GM21360 (cell line): ENCODE results near the gene CD163L1.

Source experiments
- ATAC-seq: cut with Tn5 transposase; IDR thresholded peaks from one replicate; pipeline ENCODE4 v1.9.1; 2021; ENCODE audit warnings: mild to moderate bottlenecking, moderate library complexity; ENCODE audit not compliant: unreplicated experiment

Gene CD163L1

DNA sequence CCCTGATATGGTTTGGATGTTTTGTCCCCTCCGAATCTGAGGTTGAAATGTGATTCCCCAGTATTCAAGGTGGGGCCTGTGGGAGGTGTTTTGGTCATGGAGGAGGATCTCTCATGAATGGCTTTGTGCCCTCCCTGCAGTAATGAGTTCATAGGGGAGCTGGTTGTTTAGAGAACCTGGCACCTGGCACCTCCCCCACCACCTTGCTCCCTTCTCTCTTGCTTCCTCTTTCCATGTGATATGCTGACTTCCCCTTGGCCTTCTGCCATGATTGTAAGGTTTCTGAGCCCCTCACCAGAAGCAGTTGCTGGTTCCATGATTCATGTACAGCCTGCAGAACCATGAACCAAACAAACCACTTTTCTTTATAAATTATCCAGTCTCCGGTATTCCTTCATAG is 32.6 kb downstream of the CD163L1 start:
- no peak for ATAC-seq

DNA sequence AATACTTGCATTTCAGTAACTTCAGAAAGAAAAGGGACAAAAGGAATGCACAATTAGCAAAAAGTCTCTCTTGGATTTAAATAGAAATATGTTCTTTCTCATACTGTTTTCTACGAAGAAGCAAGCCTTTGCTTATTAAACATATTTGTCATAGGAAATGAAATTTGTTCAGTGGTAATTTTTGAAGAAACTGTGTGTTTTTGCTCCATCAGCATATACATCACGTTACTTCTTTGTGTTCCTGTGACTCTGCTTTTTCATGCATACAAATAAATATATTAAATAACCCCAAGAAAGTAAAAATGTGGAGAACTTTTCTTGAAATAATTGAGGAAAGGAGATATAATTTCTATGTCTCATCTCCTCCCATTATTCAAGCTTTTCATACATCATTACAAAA is 39.7 kb downstream of the CD163L1 start:
- no peak for ATAC-seq

GRCh38 chr12:7403466-7403865 is 40.5 kb downstream of the CD163L1 start:
- ATAC-seq, result no peak

DNA sequence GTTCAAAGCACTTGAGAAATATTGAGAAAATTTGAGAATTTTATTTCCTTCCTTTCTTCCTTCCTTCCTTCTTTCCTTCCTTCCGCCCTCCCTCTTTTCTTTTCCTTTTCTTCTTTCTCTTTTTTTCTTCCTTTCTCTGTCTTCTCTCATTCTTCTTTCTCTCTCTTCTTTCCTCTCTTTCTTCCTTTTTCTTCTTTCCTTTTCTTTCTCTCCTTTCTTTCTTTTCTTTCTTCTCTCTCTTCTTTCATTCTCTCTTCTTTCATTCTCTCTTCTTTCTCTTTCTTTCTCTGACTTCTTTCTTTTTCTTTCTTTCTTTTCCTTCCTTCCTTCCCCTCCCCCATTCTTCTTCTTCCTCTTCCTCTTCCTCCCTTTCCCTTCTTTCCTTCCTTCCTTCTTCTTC is 44.9 kb downstream of the CD163L1 start:
- no peak for ATAC-seq

DNA sequence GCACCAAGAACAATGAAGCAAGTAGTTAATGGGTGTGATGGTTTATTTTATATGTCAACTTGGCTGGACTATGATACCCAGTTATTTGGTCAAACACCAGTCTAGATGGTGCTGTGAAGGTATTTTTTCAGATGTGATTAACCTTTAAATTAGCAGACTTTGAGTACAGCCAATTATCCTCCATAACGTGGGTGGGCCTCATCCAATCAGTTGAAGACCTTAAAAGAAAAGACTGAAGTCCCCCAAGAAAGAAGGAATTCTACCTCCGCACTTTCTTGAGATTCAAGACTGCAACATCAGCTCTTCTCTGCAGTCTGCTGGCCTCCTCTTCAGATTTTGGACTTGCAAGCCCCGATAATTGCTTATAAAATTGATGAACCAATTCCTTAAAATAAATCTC is 47.5 kb downstream of the CD163L1 start:
- no peak for ATAC-seq

- no peak for ATAC-seq
Measured at GRCh38 chr12:7395950-7396349, 48.0 kb downstream of the CD163L1 start.

DNA sequence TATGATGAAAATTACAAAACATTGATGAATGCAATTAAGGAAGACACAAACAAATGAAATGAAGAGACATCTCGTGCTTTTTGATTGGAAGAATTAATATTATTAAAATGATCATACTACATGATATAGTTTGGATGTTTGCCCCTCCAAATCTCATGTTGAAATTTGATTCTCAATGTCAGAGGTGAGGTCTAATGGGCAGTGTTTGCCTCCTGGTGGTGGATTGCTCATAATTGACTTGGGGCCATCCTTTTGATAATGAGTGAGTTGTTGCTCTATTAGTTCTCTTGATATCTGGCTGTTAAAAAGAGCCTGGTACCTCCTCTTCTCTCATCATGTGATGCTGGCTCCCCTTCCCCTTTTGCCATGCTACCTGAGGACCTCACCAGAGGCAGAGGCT is 56.7 kb downstream of the CD163L1 start:
- ATAC-seq, result no peak

GRCh38 chr12:7383157-7383556 is 60.8 kb downstream of the CD163L1 start:
- ATAC-seq, result no peak

DNA sequence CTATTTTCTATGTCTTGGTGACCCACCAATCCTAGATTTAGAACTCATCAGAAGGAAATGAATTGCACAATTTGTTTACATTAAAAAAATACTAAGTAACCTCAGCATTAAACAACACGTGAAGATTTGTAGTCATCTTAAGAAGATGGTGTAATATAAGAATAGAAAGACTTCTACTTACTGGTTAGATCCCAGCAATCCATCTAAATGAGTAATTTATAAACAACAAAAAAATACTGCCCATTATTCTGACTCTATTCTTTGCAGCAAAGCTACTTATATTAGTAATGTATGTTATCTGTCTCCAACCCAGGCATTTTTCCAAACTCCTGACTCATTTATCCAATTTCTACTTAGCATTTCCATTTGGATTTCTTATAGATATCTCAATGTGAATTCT is 67.8 kb downstream of the CD163L1 start:
- ATAC-seq, result no peak

DNA sequence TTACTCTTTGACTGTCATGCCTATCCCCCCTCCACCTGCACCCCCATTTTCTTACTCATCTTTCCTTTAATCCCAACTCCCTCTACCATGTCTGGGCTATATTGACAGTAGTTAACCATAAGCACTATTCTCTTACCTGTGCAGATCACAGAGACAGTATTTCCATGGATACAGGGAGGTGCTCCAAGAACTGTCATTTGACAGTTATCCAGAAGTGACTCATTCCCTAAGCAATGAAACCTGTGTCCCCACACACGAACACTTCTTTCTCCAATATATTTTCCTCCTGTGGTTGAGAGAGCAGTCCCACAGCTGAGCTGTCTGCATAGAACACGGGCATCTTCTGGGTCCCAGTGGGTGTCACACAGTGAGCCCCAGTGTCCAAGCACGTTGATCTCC is 68.8 kb downstream of the CD163L1 start:
- ATAC-seq, result no peak

DNA sequence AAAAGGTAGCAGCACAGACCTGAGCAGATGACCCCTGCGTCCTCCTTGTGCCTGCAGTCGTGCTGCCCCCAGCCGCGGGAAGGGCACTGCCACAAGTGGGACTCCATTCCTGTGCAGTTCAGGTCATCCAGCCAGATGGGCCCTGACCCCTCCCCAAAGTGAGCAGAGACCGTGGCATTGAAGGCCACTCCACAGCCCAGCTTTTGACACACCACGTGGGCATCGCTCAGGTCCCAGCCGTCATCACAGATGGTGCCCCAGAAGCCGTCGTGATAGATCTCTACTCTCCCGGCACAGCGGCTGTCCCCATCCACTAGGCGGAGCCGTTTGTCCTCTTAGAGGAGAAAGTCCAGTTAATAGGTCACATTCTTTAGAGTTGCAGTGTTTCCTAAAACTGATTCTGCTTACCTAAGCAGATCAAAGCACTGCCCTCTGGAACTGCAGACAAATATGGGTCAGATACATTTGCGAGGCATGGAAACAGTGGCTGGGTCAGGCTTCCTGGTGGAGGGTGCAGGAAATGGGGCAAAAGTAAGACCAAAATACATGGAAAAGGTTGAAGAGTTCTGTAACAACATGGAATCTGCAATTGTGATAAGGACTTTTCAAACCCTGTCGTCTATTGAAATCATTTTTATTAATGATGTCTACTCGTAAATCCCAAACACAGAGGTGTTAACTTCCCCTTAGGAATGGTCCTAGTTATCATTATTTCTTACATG is 69.4 kb downstream of the CD163L1 start:
- no peak for ATAC-seq

- no peak for ATAC-seq
Measured at GRCh38 chr12:7373226-7373625, 70.7 kb downstream of the CD163L1 start.

DNA sequence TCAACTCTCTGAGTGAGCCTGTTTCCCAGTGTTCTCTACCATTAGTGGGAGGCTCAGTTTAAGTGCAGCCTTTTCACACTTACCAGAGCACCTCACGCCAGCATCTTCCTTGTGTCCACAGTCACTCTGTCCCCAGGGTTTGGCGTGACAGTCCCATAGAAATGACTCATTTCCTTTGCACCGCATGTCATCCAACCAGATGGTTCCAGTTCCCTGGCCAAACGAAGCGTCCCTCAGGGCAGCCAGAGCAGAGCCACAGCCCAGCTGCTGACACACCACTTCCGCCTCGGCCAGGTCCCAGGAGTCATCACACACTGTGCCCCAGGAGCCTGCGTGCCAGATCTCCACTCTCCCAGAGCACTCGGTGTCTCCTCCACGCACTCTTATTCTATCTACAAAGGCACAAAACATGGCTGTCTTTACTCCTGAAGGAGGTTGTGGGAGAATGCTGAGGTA is 74.7 kb downstream of the CD163L1 start:
- no peak for ATAC-seq

- no peak for ATAC-seq
Measured at GRCh38 chr12:7362734-7363133, 81.2 kb downstream of the CD163L1 start.

DNA sequence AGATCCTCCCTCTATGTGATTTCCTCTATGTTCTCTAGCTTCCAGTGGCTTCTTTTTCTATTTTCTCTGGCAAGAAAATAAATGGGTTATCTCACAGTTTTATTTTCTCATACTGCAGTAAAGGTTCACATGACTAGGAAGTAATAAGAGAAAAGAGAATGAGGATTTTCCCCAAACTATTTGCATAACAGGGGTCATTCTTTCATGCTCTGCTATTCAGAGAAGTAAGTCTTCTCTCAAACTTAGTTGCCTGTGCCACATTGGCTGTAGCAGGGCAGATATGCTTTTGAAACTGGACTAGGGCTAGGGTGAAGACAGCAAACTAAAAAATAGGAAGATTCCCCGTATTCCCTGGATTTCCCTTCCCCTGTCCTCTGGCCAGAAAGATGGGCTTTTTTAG is 82.7 kb downstream of the CD163L1 start:
- ATAC-seq, result no peak

DNA sequence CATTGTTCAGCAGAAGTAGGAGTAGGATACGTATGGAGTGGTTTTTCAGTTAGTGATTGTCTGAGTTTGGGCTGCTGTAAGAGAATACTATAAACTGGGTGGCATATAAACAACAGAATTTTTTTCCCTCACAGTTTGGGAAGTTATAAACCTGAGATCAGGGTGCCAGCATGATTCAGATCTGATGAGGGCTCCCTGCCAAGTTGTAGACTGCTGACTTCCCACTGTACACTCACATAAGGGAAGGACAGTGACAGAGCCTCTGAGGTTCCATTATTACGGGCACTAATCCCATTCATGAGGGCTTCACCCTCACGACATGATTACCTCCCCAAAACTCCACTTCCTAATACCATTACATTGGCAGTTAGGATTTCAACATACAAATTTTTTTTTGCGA is 89.4 kb downstream of the CD163L1 start:
- no peak for ATAC-seq

GRCh38 chr12:7352661-7353060 is 91.3 kb downstream of the CD163L1 start:
- ATAC-seq, result no peak

DNA sequence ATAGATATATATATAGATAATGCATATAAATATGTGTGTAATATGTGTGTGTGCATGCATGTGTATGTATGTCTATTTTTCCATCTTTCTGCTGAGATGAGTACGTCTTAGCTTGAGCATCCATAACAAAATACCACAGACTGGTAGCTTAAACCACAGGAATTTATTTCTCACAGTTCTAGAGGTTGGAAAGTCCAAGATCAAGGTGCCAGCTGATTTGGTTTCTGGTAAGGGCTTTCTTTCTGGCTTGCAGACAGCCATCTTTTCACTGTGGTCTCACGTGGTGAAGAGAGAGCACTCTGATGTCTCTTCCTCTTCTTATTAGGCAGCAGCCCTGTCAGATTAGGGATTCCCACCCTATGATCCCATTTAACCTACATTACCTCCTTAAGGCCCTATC is 92.8 kb downstream of the CD163L1 start:
- ATAC-seq, result no peak

DNA sequence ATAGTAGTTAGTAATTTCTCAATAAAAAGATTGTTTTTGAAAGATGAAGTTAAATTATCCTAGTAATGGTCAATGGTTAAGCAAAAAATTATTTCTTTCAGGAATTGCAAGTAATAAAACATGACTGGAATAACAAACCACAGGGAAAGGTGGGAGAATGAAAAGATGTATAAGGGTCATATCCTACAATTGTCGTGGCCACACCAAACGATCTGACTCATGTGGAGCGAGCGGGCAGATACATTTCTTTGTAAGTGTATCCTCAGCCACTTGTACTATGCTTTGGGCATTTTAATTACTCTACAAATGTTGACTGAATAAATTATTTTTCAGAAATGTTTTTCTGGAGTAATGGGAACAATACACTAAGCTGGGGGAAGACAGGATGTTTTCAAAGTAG is 94.5 kb downstream of the CD163L1 start:
- ATAC-seq, result no peak

GRCh38 chr12:7346551-7347225 is 97.3 kb downstream of the CD163L1 start:
- ATAC-seq, result no peak

DNA sequence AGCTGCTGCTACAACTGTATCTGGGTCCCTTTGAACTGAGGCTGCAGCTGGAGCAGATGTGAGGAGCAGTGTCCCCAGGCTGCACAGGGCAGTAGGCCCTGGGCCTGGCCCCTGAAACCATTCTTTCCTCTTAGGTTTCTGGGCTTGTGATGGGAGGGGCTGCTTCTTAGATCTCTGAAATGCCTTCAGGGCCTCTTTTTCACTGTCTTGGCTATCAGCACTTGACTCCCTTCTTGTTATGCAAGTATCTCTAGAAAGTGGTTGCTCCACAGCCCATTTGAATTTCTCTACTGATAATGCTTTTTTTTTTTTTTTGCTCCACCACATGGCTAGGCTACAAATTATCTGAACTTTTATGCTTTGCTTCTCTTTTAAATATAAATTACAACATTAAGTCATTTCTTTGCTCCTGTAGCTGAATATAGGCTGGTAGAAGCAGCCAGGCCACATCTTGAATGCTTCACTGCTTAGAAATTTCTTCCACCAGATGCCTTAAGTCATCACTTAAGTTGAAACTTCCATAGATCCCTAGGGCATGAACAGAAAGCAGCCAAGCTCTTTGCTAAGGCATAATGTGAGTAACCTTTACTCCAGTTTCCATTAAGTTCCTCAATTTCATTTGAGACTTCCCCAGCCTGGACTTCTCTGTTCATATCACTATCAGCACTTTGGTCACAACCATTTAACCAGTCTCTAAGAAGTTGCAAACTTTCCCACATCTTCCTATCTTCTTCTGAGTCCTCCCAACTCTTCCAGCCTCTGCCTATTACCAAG is 98.9 kb downstream of the CD163L1 start:
- no peak for ATAC-seq

- ATAC-seq, result no peak
Measured at GRCh38 chr12:7339675-7340074, 104.3 kb downstream of the CD163L1 start.
